ENCODE data around the gene RAD18. TPM values are rescaled to one million over a fixed set of nuclear protein-coding genes. Genes with fewer than 3 reads are reported as not detected.

Gene RAD18
- total and polyA plus RNA-seq, 12 donors = 2.0 to 11.4 (median 8.5) TPM

- Histone ChIP-seq H3K27ac (no peak overlapping the region), H3K27me3 (no peaks in the 10 kb centered on the region), H3K9me3 (replicated peaks in 1 of 3) (no peaks in the 10 kb centered on the region), H3K4me1 (replicated peaks in 1 of 2) (no peaks in the 10 kb centered on the region), H3K36me3 (replicated peaks in 1 of 2) (no peaks in the 10 kb centered on the region), H3K4me3 (no peak overlapping the region)
- no peak for DNase-seq
- 86 to 92% (median 91%) methylated on average over 5 of the region's 5 CpGs for WGBS, 4 donors
- TF ChIP-seq CTCF (IDR thresholded peaks at IDR 0.05) = no peak
- intact Hi-C loops (cut with DNase I) = no loop called here
Observed at GRCh38 chr3:8893001-8893400, 70.3 kb downstream of the RAD18 start.

GRCh38 chr3:8891774-8892173, 71.5 kb downstream of the RAD18 start:
- no peaks in the 10 kb centered on the region for H3K27me3 ChIP-seq
- no peak overlapping the region for H3K27ac ChIP-seq
- DNase-seq = no peak
- intact Hi-C loops (cut with DNase I) = no loop called here
- H3K4me3 ChIP-seq = no peak overlapping the region
- H3K9me3 ChIP-seq (replicated peaks in 1 of 3) = no peaks in the 10 kb centered on the region
- no peaks in the 10 kb centered on the region for H3K4me1 ChIP-seq (replicated peaks in 1 of 2)
- no peaks in the 10 kb centered on the region for H3K36me3 ChIP-seq (replicated peaks in 1 of 2)
- 79 to 89% (median 85%) methylated on average over 1 of the region's 1 CpG for WGBS, 4 donors
- TF ChIP-seq CTCF (IDR thresholded peaks at IDR 0.05) (no peak), POLR2A (IDR thresholded peaks at IDR 0.05) (no peak)

- no peak overlapping the region for H3K4me3 ChIP-seq
- no peaks in the 10 kb centered on the region for H3K9me3 ChIP-seq (replicated peaks in 1 of 3)
- no peak for DNase-seq
- no peaks in the 10 kb centered on the region for H3K27me3 ChIP-seq
- no peaks in the 10 kb centered on the region for H3K36me3 ChIP-seq (replicated peaks in 1 of 2)
- intact Hi-C loops (cut with DNase I) = no loop called here
- no peak overlapping the region for H3K27ac ChIP-seq
- H3K4me1 ChIP-seq (replicated peaks in 1 of 2) = no peaks in the 10 kb centered on the region
- no peak for TF ChIP-seq CTCF (IDR thresholded peaks at IDR 0.05)
- no peak for TF ChIP-seq POLR2A (IDR thresholded peaks at IDR 0.05)
Observed at GRCh38 chr3:8891303-8891702, 72.0 kb downstream of the RAD18 start.

GRCh38 chr3:8888301-8888915, 74.9 kb downstream of the RAD18 start:
- no peak for DNase-seq
- TF ChIP-seq POLR2A (IDR thresholded peaks at IDR 0.05) (no peak), CTCF (IDR thresholded peaks at IDR 0.05) (no peak)
- intact Hi-C loops (cut with DNase I) = no loop called here
- H3K9me3 ChIP-seq (replicated peaks in 1 of 3) = no peaks in the 10 kb centered on the region
- no peaks in the 10 kb centered on the region for H3K4me1 ChIP-seq (replicated peaks in 1 of 2)
- WGBS, 4 donors = 92 to 95% (median 93%) methylated on average over 6 of the region's 6 CpGs
- no peak overlapping the region for H3K4me3 ChIP-seq
- no peaks in the 10 kb centered on the region for H3K27me3 ChIP-seq
- H3K27ac ChIP-seq = no peak overlapping the region
- H3K36me3 ChIP-seq (replicated peaks in 1 of 2) = no peaks in the 10 kb centered on the region
